ENCODE data around the gene GOLGA5. TPM values are rescaled to one million over a fixed set of nuclear protein-coding genes. Genes with fewer than 3 reads are reported as not detected.
"Not testable (repeated sequence)": the region's sequence is repeated elsewhere in the genome, so short reads cannot be mapped to it uniquely, and the experiment has no call there.

The GOLGA5 gene
- 10 to 100 TPM; 20.0 to 35.6 (median 28.8) TPM for total RNA-seq
- long read RNA-seq, partial matches to known transcripts, result 2 of 6 reads
- long read RNA-seq, other reads (novel, unspliced or antisense), result 0 of 6 reads

- ATAC-seq (peak; percentile 93 to 97 (median 96)), DNase-seq (peak; percentile 98)
- Histone ChIP-seq H3K27me3 (no peaks in the 10 kb centered on the region), H3K27ac (peak within 1 kb of the TSS; percentile 80 to 90 (median 86)), H3K4me3 (peak within 1 kb of the TSS; percentile 81 to 97 (median 96)), H3K4me1 (peaks cover 0 to 30% (median 7%) of the 10 kb centered on the region in 4 donors), H3K36me3 (peaks cover 0 to 5% (median 0%) of the 10 kb centered on the region in 4 donors), H3K9me3 (no peaks in the 10 kb centered on the region)
- WGBS (ENCODE audit: insufficient coverage, low coverage, low lambda C conversion rate, missing lambda C conversion rate), result under 1% methylated on average over 23 of the region's 71 CpGs
- peak; percentile 76 for TF ChIP-seq POLR2A (IDR thresholded peaks at IDR 0.05)
- TF ChIP-seq, protein P1, sequence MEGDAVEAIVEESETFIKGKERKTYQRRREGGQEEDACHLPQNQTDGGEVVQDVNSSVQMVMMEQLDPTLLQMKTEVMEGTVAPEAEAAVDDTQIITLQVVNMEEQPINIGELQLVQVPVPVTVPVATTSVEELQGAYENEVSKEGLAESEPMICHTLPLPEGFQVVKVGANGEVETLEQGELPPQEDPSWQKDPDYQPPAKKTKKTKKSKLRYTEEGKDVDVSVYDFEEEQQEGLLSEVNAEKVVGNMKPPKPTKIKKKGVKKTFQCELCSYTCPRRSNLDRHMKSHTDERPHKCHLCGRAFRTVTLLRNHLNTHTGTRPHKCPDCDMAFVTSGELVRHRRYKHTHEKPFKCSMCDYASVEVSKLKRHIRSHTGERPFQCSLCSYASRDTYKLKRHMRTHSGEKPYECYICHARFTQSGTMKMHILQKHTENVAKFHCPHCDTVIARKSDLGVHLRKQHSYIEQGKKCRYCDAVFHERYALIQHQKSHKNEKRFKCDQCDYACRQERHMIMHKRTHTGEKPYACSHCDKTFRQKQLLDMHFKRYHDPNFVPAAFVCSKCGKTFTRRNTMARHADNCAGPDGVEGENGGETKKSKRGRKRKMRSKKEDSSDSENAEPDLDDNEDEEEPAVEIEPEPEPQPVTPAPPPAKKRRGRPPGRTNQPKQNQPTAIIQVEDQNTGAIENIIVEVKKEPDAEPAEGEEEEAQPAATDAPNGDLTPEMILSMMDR (IDR thresholded peaks at IDR 0.05), result peak in 2 of 4 donors; percentile 8 to 24
- intact Hi-C loops (cut with DNase I), result no loop called here
Observed at GRCh38 chr14:92793709-92794546, at the start of gene GOLGA5. TSS of gene GOLGA5 (plus strand) at chr14:92794305. CDS start at chr14:92797438, 3,133 bp downstream.

DNA sequence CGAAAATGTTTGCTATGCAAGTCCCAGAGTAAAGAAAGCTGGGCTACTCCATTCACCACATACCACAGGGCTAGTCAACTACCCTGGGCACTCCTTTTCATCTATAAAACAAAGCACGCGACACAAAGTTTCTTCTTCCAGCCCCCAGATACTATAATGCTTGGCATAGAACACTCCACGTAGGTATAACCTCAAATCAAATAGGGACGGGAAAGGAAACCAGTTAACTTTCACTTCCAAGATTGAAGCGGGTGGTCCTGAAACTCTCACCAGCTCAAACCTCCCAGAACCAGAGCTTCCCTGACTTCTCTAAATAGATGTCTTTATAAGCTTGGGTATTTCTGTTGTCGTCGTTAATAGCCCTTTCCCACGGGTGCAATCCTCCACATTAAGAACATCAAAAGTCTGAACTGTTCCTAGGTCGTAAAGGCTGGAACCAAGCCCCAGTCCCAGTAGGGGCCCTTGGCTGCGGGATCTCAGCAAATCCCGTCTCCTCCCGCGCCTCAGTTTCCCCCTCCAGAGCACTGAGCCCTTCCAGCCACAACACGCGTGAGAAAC, 46.3 kb upstream of the GOLGA5 start:
- Histone ChIP-seq H3K4me3 (peak overlapping the region; percentile 69 to 74 (median 71)), H3K27ac (peak overlapping the region; percentile 85 to 90 (median 86)), H3K36me3 (no peaks in the 10 kb centered on the region), H3K9me3 (no peaks in the 10 kb centered on the region), H3K27me3 (no peaks in the 10 kb centered on the region), H3K4me1 (peaks cover 0 to 15% (median 3%) of the 10 kb centered on the region in 4 donors)
- no peak for DNase-seq
- 3% methylated on average over 16 of the region's 16 CpGs for WGBS (ENCODE audit: insufficient coverage, low coverage, low lambda C conversion rate, missing lambda C conversion rate)
- TF ChIP-seq POLR2A (IDR thresholded peaks at IDR 0.05), result no peak
- TF ChIP-seq, protein P1 (IDR thresholded peaks at IDR 0.05), result no peak
- intact Hi-C loops (cut with DNase I), result no loop called here
- ATAC-seq, result peak; percentile 2 to 13 (median 4)

DNA sequence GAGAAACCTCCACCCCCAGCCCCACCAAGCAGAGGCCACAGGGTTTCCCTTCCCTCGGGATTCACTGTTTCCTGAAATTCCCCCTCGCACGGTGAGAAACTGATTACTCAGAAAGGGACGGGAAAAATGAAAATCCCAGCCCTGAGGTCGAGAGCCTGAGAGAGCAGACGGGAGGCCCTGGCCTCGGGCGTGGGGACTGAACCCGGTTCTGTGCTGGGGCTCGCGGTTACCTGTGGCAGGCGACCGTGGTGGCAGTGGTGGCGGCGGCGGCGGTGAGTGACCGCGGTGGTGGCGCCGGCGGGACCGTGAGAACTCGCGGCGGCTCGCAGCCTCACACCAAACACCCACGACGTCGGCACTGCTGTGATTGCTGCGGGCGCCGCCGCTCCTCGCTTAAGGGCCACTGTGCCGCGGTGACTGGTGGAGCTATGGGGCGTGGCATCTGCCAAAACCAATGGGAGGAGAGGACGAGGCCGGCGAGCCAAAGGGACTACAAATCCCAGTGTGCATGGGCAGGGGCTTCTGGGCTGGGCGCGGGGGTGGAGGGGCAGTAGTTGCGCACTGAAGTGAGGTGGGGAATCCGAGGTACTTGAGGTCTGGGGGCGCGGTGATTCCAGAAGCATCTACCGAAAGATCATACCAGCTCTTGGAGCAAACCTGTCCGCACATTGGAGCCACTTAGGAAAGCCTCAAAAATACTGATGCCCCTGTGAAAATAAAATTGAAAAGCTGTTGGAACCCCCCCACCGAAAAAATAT, 45.7 kb upstream of the GOLGA5 start, which contains the start of gene LGMN:
Gene LGMN, minus strand, starts transcription at position 369 of the 758 bp plus-strand sequence. CDS start 15,841 bp downstream, outside the sequence.
- Histone ChIP-seq H3K27me3 (no peaks in the 10 kb centered on the region), H3K4me3 (peak within 1 kb of the TSS; percentile 69 to 74 (median 71)), H3K27ac (peak within 1 kb of the TSS; percentile 85 to 90 (median 86)), H3K36me3 (no peaks in the 10 kb centered on the region), H3K4me1 (peaks cover 0 to 15% (median 3%) of the 10 kb centered on the region in 4 donors), H3K9me3 (no peaks in the 10 kb centered on the region)
- WGBS (ENCODE audit: insufficient coverage, low coverage, low lambda C conversion rate, missing lambda C conversion rate), result 6% methylated on average over 23 of the region's 50 CpGs
- peak; percentile 94 to 99 (median 97) for ATAC-seq
- TF ChIP-seq, protein P1 (IDR thresholded peaks at IDR 0.05), result peak in 1 of 4 donors; percentile 4
- TF ChIP-seq POLR2A (IDR thresholded peaks at IDR 0.05), result peak; percentile 99
- intact Hi-C loops (cut with DNase I), result no loop called here
- DNase-seq, result peak; percentile 97 to 98 (median 97)

- H3K4me3 ChIP-seq; H3K27ac ChIP-seq; DNase-seq; H3K36me3 ChIP-seq; ATAC-seq; H3K27me3 ChIP-seq; intact Hi-C loops (cut with DNase I); H3K9me3 ChIP-seq: not testable (repeated sequence)
- peak; percentile 19 for TF ChIP-seq POLR2A (IDR thresholded peaks at IDR 0.05)
- H3K4me1 ChIP-seq, result peaks cover 0 to 11% (median 3%) of the 10 kb centered on the region in 4 donors
- 62% methylated on average over 8 of the region's 10 CpGs for WGBS (ENCODE audit: insufficient coverage, low coverage, low lambda C conversion rate, missing lambda C conversion rate)
Observed at GRCh38 chr14:92750222-92750728, 43.8 kb upstream of the GOLGA5 start.

All from right lobe of liver (tissue), 6 donors.